Ovary (tissue), 10 donors: ENCODE results near the gene FLRT2. TPM values are rescaled to one million over a fixed set of nuclear protein-coding genes. Genes with fewer than 3 reads are reported as not detected.
A peak's percentile ranks its signal among the peaks of the same experiment; 100 is the strongest.

Experiments
- DNase-seq, 5 donors: peaks; one replicate each; pipeline ENCODE4 v3.0.0-alpha.2; 2019 to 2020
- H3K27ac ChIP-seq, 2 donors: fragments of 200-600 bp; one replicate each; pipeline versions ENCODE4 v1.5.1 to v1.8.0; 2019 to 2022
- H3K27me3 ChIP-seq: fragments of 200-600 bp; one replicate; pipeline ENCODE4 v1.8.0; 2022
- H3K36me3 ChIP-seq: fragments of 200-600 bp; sonication (generic); one replicate; pipeline ENCODE4 v1.5.1; 2019
- H3K4me1 ChIP-seq: one replicate; pipeline ENCODE4 v1.8.1; 2013; ENCODE audit warnings: mild to moderate bottlenecking, moderate library complexity; ENCODE audit not compliant: insufficient read depth
- H3K4me3 ChIP-seq: fragments of 200-600 bp; sonication (generic); one replicate; pipeline ENCODE4 v1.5.1; 2017
- H3K9me3 ChIP-seq, 2 donors: fragments of 200-600 bp in 1 of 2; sonication (generic) in 1 of 2; one replicate each; pipeline versions ENCODE4 v1.5.1 to v1.8.1; 2013 to 2019; ENCODE audit warnings: mild to moderate bottlenecking in 1 of 2, moderate library complexity in 1 of 2
- EP300 ChIP-seq: sonication (generic); formaldehyde crosslinking; IDR thresholded peaks from one replicate; pipeline ENCODE4 v1.6.1; 2017; ENCODE audit warnings: antibody characterized with exemption
- POLR2A ChIP-seq: fragments of 450-650 bp; IDR thresholded peaks from one replicate; pipeline ENCODE4 v1.6.1; 2017; ENCODE audit warnings: antibody characterized with exemption, mild to moderate bottlenecking, moderate library complexity
- WGBS, 3 donors: extraction: QIAGEN DNeasy Blood & Tissue Kit in 1 of 3; methylation state at CpG; one replicate each; pipeline versions ENCODE4 v1.1.5 to v1.1.7; 2013 to 2017; 5-methylcytosine and 5-hydroxymethylcytosine counted together
- intact Hi-C, 4 donors: fragments of 100-400 bp; cut with DNase I; formaldehyde crosslinking; loops; one replicate each; pipeline versions ENCODE4 v1.11.0 to v1.15.1; 2022 to 2023
- long read RNA-seq, 3 donors: library from polyadenylated mRNA in 2 of 3; unstranded in 2 of 3; transcript quantifications; one replicate each; pipeline ENCODE4 v2.0.0 and lab custom pipeline, GENCODE V29; 2021 to 2026
- polyA plus RNA-seq, 2 donors: library from polyadenylated mRNA; stranded (reverse); fragments of 200-250 nt in 1 of 2; fragments of 350-450 nt in 1 of 2; fragmentation: Illumina TruSeq in 1 of 2; extraction: RNeasy Lipid Tissue Mini Kit (QIAGEN cat#74804) in 1 of 2; gene quantifications; one replicate each; pipeline ENCODE4 v1.2.3, GENCODE V29; 2013 to 2014
- total RNA-seq, 7 donors: library from RNA; depleted of rRNA in 2 of 7; stranded (reverse); fragments of >200 nt in 2 of 7; fragmentation: NEBNext Ultra II Directional in 3 of 7; extraction: Animal tissue kit (Norgen Biotek cat#: 25700) in 3 of 7; gene quantifications; one replicate each; pipeline versions ENCODE4 v1.1.0 to v1.2.4, GENCODE V29; 2016 to 2023
- TF ChIP-seq, protein P1 (sequence below), 3 donors: fragments of 450-650 bp in 2 of 3; fragments of 200-600 bp in 1 of 3; IDR thresholded peaks; one replicate each; pipeline versions ENCODE4 v1.5.1 to v1.8.0; 2016 to 2022; ENCODE audit warnings: antibody characterized with exemption in 3 of 3, mild to moderate bottlenecking in 1 of 3
- donor health status: DM: no; HTN: no; CAD: no; lungs with moderate emphysema.
- donor health status: DM: no; HTN: no; CAD: no.
- donor health status: Bipolar disorder and iron deficiency.
- donor health status: DM: yes; HTN: yes; CAD: no.
- donor health status: DM: no; HTN: no; CAD: no.
- donor health status: DM: yes; HTN: yes; CAD: no.

FLRT2 gene, protein sequence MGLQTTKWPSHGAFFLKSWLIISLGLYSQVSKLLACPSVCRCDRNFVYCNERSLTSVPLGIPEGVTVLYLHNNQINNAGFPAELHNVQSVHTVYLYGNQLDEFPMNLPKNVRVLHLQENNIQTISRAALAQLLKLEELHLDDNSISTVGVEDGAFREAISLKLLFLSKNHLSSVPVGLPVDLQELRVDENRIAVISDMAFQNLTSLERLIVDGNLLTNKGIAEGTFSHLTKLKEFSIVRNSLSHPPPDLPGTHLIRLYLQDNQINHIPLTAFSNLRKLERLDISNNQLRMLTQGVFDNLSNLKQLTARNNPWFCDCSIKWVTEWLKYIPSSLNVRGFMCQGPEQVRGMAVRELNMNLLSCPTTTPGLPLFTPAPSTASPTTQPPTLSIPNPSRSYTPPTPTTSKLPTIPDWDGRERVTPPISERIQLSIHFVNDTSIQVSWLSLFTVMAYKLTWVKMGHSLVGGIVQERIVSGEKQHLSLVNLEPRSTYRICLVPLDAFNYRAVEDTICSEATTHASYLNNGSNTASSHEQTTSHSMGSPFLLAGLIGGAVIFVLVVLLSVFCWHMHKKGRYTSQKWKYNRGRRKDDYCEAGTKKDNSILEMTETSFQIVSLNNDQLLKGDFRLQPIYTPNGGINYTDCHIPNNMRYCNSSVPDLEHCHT
- 100 to 1,000 TPM in 1 of 7 donors, 10 to 100 TPM in 6; 27.0 to 166 (median 55.5) TPM for total RNA-seq
- polyA plus RNA-seq, result 10 to 100 TPM; 36.6 to 80.5 TPM
- long read RNA-seq, donor 1, full-length matches to known transcripts, result 1 of 15 reads
- long read RNA-seq, donor 1, partial matches to known transcripts, result 5 of 15 reads
- long read RNA-seq, donor 1, other reads (novel, unspliced or antisense), result 9 of 15 reads
- long read RNA-seq, donor 2, partial matches to known transcripts, result 0 of 6 reads
- long read RNA-seq, donor 2, other reads (novel, unspliced or antisense), result 6 of 6 reads
- long read RNA-seq, donor 3, full-length matches to known transcripts, result 4 of 38 reads
- long read RNA-seq, donor 3, partial matches to known transcripts, result 0 of 38 reads
- long read RNA-seq, donor 3, other reads (novel, unspliced or antisense), result 34 of 38 reads

DNA sequence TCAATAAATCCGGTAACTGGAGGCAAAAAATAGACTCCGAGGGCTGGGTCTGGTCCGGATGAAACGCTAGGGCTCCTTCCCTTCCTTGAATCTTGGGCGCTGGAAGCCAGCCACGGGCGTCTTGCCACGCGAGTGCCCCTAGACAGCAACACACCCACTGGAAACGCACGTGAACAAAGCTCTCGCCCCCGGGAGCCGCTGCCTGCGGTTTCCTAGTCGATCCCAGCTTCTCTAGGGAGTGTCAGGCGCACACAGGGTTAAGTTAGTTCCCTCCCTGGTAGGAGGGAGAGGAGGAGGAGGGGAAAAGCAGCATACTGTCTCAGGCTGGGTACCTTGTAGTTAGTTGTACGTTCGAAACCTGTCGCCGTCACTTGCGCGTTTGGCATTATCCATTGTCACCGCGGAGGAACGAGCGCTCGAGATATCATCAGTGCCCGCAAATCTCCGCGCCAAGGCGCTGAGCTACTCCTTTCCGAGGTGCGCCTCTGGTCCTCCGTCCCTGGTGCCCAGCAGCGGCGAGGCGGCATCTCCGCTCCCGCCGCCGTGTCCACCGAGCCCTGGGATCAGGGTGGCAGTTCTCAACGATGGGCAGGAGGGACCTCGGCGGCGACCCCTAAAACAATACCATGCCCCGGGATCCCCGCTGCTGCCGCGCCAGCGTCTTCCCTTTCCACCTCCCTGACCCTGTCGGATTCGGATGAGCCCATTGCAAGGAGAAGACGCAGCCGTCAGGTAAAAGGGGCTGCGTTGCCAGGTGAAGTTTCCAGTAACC is at the start of gene FLRT2:
Gene FLRT2 (plus strand): TSS at position 342 of the 772 bp plus-strand sequence. CDS start 91,371 bp downstream, outside the sequence.
- DNase-seq, result peak; percentile 67 to 86 (median 81)
- H3K36me3 ChIP-seq, result no peaks in the 10 kb centered on the region

DNA sequence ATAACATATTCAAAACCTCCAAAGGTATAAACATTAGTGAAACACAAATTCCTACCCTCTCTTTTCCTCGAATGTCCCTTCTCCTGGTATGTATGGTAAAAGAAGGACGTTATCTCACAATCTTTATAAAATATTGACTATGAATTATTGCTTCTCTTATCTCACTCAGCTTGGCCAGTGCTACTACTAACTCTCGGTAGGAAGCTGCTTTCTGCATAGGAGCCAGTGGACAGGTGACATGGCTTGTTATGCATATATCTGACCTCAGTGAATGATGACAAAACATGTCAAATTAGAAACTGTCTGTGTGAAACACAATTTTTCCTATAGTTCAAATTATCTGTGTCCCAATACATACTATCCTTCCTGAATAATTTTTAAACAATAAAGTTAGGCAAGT is 48.5 kb upstream of the FLRT2 start:
- H3K27ac ChIP-seq, result no peak overlapping the region
- WGBS, 3 donors, result 88 to 96% (median 93%) methylated on average over 3 of the region's 3 CpGs
- TF ChIP-seq POLR2A, result no peak
- TF ChIP-seq EP300, result no peak
- TF ChIP-seq, protein P1, sequence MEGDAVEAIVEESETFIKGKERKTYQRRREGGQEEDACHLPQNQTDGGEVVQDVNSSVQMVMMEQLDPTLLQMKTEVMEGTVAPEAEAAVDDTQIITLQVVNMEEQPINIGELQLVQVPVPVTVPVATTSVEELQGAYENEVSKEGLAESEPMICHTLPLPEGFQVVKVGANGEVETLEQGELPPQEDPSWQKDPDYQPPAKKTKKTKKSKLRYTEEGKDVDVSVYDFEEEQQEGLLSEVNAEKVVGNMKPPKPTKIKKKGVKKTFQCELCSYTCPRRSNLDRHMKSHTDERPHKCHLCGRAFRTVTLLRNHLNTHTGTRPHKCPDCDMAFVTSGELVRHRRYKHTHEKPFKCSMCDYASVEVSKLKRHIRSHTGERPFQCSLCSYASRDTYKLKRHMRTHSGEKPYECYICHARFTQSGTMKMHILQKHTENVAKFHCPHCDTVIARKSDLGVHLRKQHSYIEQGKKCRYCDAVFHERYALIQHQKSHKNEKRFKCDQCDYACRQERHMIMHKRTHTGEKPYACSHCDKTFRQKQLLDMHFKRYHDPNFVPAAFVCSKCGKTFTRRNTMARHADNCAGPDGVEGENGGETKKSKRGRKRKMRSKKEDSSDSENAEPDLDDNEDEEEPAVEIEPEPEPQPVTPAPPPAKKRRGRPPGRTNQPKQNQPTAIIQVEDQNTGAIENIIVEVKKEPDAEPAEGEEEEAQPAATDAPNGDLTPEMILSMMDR (IDR thresholded peaks at IDR 0.05), result no peak

More for the DNA sequence above, at the start of gene FLRT2:
- peak within 1 kb of the TSS; percentile 70 to 90 for H3K27ac ChIP-seq
- peak within 1 kb of the TSS; percentile 70 for H3K4me3 ChIP-seq
- intact Hi-C loops, result no loop called here
- 0 to 1% (median 0%) methylated on average over 56 to 57 of the region's 57 CpGs for WGBS, 3 donors
- no peaks in the 10 kb centered on the region for H3K4me1 ChIP-seq
- no peaks in the 10 kb centered on the region for H3K9me3 ChIP-seq
- no peaks in the 10 kb centered on the region for H3K27me3 ChIP-seq
- no peak for TF ChIP-seq POLR2A
- TF ChIP-seq EP300, result no peak
- TF ChIP-seq, protein P1 (IDR thresholded peaks at IDR 0.05), result no peak

DNA sequence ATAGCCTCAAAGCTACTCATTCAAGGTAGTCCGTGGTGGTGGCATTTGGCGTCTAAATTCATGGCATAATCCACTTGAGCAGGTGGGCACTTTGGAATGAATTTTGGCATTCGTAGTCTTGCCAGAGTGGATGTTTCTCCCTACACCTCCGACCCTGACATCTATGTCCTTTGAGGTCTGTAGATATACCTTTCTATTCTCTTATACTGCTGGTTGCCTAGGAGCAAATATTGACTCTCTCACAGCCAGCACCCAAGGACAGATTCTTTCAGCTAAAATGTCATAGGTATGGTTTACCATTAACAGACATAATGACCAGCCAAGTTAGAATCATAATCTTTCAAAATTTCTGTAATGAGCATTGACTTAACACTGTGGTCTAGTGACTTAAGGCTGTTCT is 47.4 kb upstream of the FLRT2 start:
- intact Hi-C loops, result no loop called here
- Histone ChIP-seq H3K27ac (no peak overlapping the region), H3K36me3 (no peaks in the 10 kb centered on the region), H3K4me3 (no peak overlapping the region), H3K4me1 (peaks cover 7% of the 10 kb centered on the region), H3K27me3 (no peaks in the 10 kb centered on the region), H3K9me3 (no peaks in the 10 kb centered on the region)
- WGBS, 3 donors, result 84 to 95% (median 89%) methylated on average over 4 of the region's 4 CpGs
- DNase-seq, result no peak
- TF ChIP-seq EP300 (no peak), POLR2A (no peak)
- TF ChIP-seq, protein P1 (IDR thresholded peaks at IDR 0.05), result no peak

More for the DNA sequence above, 48.5 kb upstream of the FLRT2 start:
- intact Hi-C loops, result no loop called here
- H3K36me3 ChIP-seq, result no peaks in the 10 kb centered on the region
- DNase-seq, result no peak
- peaks cover 4% of the 10 kb centered on the region for H3K4me1 ChIP-seq
- no peak overlapping the region for H3K4me3 ChIP-seq
- H3K27me3 ChIP-seq, result no peaks in the 10 kb centered on the region
- H3K9me3 ChIP-seq, result no peaks in the 10 kb centered on the region

DNA sequence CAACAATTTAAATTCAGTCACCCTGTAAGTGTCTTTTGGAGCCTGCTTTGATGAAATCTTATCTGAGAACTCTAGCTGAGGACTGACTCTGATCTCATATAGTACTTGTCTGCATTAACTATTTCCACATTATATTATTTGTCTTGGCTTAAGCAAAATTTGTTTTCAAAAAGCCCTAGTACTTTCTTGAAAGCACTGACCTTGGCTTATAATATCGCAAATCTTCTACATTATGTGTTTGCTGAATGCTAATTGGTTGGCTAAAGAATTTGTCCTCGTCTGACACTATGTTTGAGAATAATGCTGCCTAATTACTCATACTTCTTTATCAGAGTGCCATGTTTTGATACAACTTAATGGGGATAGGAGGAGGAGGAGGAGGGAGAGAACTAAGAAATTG is 46.9 kb upstream of the FLRT2 start:
- Histone ChIP-seq H3K4me3 (no peak overlapping the region), H3K27me3 (no peaks in the 10 kb centered on the region), H3K4me1 (peaks cover 7% of the 10 kb centered on the region), H3K36me3 (no peaks in the 10 kb centered on the region), H3K27ac (no peak overlapping the region), H3K9me3 (no peaks in the 10 kb centered on the region)
- intact Hi-C loops, result no loop called here
- WGBS, 3 donors, result 1 to 9% (median 3%) methylated on average over 2 of the region's 2 CpGs
- no peak for TF ChIP-seq POLR2A
- TF ChIP-seq, protein P1 (IDR thresholded peaks at IDR 0.05), result no peak
- no peak for TF ChIP-seq EP300
- no peak for DNase-seq
